Activated CD4-positive, alpha-beta T cell treated with anti-CD3 and anti-CD28 coated beads for 48 hours (primary cell): ENCODE results near the gene ACCSL.

Experiments used
- DNase-seq: peaks from one replicate; pipeline ENCODE4 v3.0.0-alpha.2; 2020

ACCSL gene

GRCh38 chr11:44104481-44105294 lies 56.9 kb downstream of the ACCSL start:
- DNase-seq: peak; percentile 31

GRCh38 chr11:44108260-44108659 lies 60.5 kb downstream of the ACCSL start:
- no peak for DNase-seq
